Hematopoietic multipotent progenitor cell treated with erythropoietin and hydrocortisone succinate and interleukin-3 and kit ligand, for 4 days (in vitro differentiated cells): ENCODE results near the gene ATF6.
"Not testable (repeated sequence)": the region's sequence is repeated elsewhere in the genome, so short reads cannot be mapped to it uniquely, and the experiment has no call there.

Experiments
- DNase-seq: peaks from one replicate; pipeline ENCODE4 v3.0.0-alpha.2; 2015

Gene ATF6

DNA sequence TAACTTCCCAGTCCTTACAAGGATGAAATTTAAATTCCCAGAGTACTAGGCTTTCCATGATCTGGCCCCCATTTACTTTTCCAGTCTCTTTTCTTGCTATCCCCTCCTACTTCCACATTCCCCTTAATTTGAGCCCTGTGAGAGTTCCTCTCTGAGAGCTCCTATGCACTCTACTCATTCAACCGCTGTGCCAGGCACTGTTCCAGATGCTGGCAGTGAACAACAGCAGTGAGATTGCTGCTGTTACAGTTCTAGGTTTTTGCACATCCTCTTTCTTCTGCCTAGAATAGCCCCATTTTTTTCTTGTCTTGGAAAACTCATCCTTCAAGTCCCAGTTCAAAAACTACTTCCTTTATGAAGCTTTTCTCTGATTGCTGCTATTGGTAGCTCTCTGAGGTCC lies 18.8 kb downstream of the ATF6 start:
- no peak for DNase-seq

DNA sequence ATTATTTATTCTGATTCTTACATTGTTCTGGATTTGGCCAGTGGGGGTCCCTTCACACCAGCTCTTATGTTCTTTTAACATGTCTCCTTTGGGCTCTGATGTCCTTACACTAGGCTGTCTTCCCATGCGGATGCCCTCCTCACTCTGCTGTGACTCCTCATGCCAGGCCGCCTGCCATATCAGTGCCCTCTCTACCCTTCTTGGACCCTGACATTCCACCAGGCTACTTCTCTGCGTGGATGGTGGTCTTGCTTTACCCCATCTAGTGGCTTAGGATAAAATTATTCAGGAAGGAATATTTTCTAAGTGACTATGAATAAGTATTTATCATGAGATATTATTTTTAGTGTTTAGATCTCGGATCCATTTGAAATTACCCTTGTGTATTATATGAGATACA lies 21.2 kb downstream of the ATF6 start:
- DNase-seq = no peak

DNA sequence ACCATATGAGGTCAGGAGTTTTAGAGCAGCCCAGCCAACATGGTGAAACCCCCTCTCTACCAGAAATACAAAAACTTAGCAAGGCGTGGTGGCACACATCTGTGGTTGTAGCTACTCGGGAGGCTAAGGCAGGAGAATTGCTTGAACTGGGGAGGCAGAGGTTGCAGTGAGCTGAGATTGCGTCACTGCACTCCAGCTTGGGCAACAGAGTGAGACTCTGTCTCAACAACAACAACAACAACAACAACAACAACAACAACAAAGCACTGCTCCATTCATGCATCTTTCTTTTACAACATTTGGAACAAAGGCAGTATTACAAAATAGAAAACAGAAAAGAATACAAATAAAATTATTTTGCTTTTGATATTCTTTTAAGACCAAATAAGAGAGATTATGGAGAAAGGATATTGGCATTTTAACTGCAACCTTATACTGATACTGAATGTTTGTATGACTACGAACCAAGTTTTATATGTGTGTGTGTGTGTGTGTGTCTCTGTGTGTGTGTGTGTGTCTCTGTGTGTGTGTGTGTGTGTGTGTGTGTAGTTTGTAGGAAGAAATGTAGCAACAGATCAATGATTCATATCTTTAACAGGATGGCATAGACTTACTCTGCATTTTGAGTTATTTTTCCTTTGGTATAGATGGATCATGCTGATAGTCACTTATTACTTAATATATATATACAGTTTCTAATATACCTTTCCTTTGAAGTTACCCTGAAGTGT lies 24.6 kb downstream of the ATF6 start:
- DNase-seq = no peak

DNA sequence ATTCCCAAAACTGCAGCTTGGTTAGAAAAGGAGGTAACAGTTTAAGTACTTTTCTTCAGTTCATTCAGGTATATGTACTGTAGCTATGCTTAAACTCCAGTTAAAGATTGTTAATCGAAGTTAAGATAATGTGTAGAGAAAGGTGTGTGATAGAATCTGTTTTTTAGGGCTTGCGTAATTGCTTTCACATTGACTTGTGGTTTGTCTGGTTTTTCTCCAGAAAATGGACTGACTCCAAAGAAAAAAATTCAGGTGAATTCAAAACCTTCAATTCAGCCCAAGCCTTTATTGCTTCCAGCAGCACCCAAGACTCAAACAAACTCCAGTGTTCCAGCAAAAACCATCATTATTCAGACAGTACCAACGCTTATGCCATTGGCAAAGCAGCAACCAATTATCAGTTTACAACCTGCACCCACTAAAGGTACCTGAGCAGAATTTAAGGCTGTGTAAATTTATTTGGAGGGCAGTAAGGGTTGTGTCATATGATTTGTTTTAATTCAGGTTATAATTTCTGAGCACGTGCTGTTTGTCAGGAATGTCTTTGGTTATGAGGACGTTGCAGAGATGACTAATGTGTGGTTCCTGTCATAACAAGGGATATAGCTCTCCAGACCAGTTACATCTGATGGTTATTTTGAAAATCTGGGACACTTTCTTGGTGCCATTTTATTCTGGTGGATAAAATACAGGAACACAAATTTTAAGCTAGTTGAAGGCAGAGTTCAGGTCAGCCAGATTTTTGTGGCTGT lies 26.0 kb downstream of the ATF6 start:
- DNase-seq = no peak

DNA sequence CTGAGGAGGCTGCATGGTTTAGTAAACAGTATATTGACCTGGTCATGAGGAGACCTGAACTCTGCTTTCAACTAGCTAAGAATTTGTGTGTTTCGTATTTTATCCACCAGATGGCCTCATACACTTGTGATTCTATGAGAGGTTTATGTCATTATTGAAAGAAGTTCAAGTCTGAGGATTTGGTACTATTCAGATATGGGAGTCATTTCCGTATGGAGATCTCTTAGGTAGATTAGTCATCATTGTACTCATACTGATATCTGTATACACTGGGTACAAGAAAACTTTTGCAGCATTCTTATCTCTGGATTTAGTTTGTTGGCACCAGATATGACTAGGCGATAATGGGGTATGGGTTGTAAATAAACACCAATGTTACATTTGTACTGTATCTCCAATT lies 26.6 kb downstream of the ATF6 start:
- peak; percentile 83 for DNase-seq

DNA sequence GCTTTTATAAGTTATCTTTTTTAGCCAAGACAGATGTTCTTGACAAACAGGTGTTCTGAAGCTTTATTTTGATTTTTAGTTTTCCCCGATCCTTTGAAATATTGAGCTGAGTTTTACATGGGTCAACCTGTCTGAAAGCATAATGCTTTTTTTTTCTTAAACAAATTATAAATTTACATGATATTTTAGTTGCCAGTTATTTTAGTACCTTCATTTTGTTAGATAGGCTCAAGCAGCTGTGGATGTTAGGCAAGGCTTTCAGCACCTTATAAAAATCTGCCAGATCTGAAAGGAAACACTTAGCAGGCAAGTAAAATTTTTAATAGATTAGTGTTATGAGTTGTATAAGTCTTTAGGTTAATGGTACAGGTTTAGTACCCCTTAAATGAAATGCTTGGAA lies 33.7 kb downstream of the ATF6 start:
- no peak for DNase-seq

DNA sequence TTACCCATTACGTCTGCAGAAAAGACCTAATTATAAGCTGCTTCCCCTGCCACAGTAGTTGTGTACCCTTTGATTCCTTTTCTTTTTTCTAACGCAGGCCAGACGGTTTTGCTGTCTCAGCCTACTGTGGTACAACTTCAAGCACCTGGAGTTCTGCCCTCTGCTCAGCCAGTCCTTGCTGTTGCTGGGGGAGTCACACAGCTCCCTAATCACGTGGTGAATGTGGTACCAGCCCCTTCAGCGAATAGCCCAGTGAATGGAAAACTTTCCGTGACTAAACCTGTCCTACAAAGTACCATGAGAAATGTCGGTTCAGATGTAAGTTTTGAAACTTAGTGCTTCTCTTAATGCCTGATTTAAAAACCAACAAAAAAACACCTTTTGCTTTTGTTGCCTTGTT lies 35.8 kb downstream of the ATF6 start:
- DNase-seq = no peak

DNA sequence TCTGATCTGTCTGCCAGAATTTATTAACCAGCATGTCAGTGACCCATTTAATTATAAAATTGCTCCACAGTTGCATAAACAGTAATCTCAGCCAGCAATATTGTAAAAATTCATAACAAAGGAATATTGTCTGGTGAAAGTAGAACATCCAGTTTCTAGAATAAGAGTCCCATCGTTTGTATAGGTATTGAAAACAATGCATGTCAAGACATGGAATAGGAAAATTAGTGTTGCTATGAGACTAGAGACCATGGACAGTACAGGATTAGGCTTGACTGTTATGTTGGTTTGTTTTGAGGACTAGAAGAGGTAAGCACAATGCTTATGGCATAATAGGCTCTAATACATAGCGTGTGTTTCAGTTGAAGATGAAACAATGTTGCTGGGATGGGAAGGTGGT lies 37.1 kb downstream of the ATF6 start:
- no peak for DNase-seq

DNA sequence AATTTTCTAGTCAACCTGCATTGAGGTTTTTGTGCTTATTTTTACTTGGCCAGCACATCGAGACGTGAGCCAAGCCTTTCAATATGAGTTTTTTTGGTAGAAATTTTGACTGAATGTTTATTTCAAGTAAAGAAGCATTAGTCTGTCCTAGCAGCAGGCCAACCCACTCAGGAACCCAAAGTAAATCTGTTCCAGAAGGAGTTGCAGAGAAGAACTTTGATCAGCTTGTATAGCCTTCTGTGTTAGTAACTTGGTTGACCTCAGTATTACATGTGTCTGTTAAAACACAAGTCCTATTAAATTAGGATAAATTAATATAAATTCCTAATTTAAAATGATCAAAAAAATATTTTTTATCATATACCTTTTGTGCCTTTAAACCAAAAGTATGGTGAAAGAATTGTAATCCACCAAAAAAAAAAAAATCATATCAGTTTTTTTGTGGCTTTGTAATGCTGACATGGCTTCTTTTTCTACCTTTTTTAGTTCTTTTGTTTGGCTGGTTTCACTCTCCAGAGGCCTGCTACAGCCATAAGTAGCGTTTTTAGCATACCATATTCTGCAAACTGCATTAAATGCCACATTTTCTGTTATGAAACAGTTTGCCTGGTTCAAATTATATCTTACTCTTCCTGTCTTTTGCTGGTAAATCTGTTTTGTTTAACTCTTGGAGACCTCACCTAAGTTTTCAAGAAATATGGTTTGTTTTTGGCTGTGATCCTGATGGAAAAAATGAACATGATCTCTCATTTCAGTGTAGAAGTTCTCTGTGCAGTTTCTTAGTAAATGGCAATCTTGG lies 39.5 kb downstream of the ATF6 start:
- DNase-seq = no peak

DNA sequence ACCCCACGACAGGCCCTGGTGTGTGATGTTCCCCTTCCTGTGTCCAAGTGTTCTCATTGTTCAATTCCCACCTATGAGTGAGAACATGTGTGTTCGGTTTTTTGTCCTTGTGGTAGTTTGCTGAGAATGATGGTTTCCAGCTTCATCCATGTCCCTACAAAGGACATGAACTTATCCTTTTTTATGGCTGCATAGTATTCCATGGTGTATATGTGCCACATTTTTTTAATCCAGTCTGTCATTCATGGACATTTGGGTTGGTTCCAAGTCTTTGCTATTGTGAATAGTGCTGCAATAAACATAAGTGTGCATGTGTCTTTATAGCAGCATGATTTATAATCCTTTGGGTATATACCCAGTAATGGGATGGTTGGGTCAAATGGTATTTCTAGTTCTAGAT lies 43.1 kb downstream of the ATF6 start:
- DNase-seq = not testable (repeated sequence)

DNA sequence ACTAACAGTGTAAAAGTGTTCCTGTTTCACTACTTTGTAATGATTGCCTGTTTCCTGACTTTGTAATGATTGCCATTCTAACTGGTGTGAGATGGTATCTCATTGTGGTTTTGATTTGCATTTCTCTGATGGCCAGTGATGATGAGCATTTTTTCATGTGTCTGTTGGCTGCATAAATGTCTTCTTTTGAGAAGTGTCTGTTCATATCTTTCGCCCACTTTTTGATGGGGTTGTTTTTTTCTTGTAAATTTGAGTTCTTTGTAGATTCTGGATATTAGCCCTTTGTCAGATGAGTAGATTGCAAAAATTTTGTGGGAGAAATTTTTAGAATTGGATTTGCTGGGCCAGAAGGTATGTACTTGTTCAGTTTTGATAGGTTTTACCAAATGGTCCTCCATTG lies 43.5 kb downstream of the ATF6 start:
- DNase-seq = not testable (repeated sequence)

DNA sequence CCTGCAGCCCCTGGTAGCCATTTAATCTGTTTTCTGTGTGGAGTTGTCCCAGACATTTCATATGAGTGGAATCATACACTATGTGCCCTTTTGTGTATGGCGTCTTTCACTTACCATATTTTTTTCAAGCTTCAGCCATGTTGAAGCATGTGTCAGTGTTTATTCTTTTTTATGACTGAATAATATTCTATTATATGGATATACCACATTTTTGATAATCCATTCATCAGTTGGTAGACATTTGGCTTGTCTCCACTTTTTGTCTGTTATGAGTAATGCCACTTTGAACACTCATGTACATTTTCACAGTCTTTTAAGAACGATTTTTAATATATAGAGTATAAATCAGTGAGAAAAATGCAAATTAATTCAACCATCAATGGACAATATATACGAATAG lies 44.7 kb downstream of the ATF6 start:
- no peak for DNase-seq

DNA sequence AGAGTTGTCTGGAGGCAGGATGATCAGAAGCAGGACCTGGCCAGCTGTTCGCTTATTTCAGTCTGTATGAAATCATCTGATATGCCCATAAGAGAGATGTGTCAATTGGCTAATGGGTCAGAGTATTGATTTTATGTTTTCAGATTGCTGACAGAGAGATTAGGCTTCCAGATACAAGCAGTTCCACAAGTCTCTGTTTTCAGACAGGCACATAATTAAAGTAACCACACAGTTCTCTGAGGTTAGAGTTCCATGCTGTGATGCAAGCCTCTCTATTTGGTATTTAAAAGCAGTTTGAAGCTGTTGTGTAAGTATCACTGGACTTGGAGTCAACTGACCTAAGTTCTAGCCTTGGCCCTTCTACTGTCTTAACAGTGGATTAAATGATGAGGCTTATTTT lies 50.1 kb downstream of the ATF6 start:
- peak; percentile 47 for DNase-seq

DNA sequence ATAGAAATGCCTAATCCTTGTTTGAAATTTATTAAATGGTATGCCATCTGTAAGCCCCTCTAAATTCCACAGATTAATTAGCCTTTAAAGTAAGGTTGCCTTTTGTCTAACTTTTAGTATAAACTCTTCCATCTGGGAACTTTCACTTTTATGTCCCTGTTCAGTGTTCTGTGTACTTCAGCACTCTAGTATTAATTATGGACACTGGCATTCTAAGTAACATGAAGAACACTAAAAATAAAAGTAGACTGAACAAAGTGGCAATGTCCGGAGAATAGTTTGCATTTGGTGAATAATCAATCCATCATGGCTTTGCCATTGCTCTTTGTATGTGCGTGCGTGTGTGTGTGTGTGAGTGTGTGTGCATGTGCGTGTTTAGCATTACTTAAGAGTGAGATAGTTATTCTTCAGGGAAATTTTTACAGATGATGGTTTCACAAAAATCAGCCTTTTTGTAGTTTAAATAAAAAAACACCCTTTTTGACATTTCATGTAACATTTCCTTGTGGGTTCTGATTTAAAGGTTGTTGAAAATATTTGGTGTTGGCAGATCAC lies 51.1 kb downstream of the ATF6 start:
- DNase-seq = no peak

DNA sequence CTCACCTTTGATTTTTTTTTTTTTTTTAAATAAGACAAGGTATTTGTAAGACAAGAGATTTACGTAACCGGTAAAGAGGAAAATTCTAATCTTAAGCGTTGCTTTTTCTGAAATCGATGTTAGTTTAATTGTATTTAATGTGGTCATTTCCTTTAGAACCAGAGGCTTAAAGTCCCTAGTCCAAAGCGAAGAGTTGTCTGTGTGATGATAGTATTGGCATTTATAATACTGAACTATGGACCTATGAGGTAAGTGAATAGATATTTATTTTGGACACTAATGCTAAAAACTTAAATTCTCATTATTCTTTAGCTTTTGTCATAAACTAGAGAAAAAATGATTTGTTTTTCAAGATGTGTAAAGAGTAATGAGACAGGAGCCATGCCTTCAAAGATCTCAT lies 54.8 kb downstream of the ATF6 start:
- no peak for DNase-seq

DNA sequence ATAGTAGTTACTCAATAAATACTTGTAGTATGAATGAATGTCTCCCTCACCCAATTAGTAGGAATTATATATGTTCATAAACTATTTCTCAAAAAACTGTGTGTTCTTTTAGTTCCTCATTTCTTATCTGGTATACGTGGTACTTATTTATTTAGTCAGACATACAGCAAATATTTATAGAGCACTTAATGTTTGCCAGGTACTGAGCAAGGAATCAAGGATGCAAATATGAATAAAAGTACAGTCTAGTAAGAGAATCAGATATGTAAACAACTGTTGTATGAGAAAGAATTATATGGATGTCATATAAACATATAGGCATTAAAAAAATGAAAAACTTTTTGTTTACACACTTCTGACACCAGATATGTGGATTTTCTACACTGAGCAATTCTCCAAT lies 58.5 kb downstream of the ATF6 start:
- no peak for DNase-seq

DNA sequence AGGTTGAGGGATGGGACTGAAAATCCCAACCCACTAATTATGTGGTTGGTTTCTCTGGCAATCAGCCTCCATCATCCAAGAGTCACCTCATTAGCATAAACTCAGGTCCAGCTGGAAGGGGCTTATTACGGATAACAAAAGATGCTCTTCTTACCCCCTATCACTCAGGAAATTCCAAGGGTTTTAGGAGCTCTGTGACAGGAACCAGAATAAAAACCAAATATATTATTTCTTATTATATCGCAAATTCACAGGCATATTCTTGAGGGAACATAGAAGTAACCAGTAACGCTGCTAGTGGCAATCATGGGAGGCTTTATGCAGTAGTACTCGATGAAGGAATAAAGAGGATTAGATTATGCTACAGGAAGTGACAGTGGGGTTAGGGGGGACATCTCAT lies 59.7 kb downstream of the ATF6 start:
- no peak for DNase-seq

DNA sequence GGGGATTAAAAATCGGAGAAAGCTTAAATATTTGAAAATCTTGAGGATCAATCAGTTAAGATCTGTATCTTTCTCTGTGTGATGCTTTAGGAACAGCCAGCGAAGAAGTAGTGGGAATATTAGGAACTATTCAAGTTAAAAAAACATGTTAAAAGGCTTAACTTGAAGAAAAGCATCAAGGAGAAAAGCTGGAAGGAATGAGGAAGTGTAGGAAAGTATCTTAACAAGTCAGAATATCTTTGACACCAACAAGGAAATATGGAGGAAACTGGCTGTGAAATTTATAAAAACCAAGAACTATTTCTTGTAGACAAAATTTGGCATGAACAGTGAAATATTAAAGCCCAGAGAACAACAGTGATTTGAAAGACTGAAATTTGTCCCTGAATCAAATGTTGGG lies 60.4 kb downstream of the ATF6 start:
- DNase-seq = no peak

DNA sequence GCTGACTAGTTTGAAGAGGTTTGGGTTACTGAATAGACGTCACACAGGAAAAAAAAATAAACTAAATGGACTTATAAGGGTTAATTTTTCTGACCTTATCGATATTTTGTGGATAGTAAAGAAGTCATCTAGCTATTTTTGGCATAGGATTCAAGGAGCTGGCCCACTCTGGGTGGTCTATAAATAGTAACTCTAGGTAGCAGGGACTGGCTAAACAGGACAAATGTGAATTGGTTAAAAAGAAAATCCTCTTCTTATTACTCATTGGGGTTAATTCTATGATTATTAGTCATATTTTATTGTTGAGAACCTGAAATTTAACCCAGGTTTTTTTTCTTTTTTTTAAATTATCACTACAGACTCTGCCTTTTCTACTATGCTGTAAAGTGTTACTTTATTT lies 61.7 kb downstream of the ATF6 start:
- no peak for DNase-seq

DNA sequence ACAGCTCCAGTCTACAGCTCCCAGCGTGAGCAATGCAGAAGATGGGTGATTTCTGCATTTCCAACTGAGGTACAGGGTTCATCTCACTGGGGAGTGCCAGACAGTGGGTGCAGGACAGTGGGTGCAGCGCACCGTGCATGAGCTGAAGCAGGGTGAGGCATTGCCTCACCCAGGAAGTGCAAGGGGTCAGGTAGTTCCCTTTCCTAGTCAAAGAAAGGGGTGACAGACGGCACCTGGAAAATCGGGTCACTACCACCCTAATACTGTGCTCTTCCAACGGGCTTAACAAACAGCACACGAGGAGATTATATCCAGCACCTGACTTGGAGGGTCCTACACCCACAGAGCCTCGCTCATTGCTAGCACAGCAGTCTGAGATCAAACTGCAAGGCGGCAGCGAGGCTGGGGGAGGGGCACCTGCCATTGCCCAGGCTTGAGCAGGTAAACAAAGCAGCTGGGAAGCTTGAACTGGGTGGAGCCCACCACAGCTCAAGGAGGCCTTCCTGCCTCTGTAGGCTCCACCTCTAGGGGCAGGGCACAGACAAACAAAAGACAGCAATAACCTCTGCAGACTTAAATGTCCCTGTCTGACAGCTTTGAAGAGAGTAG lies 66.3 kb downstream of the ATF6 start:
- not testable (repeated sequence) for DNase-seq

DNA sequence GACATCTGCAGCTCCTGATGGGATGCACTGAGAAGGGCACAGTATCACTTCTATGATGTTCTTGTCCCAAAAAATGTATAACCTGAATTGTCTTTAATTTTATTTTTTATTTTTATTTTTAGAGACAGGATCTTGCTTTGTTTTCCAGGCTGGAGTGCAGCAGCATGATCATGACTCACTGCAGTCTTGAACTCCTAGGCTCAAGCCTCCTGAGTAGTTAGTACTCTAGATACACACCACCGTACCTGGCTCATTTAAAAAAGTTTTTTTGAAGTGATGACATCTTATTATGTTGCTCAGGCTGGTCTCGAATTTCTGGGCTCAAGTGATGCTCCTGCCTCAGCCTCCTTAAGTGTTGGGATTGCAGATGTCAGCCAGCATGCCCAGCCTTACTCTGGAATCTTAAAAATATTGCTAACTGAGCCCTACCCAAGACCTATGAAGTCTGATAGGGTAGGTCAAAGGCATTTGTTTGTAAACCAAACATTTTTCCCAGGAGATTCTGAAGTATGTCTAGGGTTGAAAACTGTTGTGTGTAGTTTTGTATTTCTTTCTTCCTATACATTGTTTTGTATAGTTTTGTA lies 68.9 kb downstream of the ATF6 start:
- DNase-seq = no peak

DNA sequence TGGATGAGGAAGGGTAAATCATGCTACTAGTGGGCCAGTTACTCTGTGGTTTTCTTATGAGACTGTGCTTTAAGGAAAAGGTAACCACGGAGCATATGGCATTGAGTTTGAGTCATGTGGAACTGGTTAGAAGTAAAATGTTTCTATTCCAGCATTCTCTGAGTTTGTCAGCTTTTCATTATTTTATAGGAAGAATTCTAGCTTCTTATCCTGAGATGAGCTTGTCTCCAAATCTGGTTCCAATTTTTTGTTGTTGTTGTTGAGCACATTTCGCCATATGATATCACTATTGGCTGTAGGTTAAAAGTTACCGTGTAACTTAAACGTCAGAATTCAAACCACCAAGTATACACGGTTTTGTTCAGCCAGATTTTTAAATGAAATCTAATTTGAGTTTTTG lies 69.9 kb downstream of the ATF6 start:
- DNase-seq = peak; percentile 7

DNA sequence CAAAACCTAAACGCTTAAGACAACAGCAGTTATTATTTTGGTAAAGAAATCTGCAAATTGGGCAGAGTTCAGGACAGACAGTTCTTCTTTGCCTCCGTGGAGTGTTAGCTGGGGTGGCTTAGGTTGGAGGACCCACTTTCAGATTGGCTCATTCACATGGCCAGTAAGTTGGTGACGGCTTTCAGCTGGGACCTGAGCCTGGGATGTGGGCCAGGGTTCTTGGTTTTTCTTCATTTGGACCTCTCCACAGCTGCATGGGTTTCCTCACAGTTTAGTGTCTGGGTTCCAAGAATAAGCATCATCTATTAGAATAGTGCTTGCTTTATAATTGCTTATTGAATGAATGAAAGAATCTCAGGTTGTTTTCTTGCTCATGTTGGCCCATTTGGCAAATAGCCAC lies 72.2 kb downstream of the ATF6 start:
- DNase-seq = no peak
